ENCODE data around the gene LINC01488.

- TF ChIP-seq CTCF (IDR thresholded peaks at IDR 0.05) (no peak), POLR2A (IDR thresholded peaks at IDR 0.05) (no peak)
These were observed 25.5 kb upstream of the LINC01488 start for GRCh38 chr11:69455969-69456368.
